HepG2 (cell line): ENCODE results near the gene IQGAP2. TPM values are rescaled to one million over a fixed set of nuclear protein-coding genes. Genes with fewer than 3 reads are reported as not detected.

ENCODE experiments used
- HMG20A ChIP-seq: IDR thresholded peaks from 2 replicates; pipeline ENCODE4 v1.6.1; 2016; ENCODE audit warnings: borderline replicate concordance
- KLF16 ChIP-seq, 2 experiments: sonication (generic) in 1 of 2; formaldehyde crosslinking in 1 of 2; IDR thresholded peaks; 2 replicates each; pipeline versions ENCODE4 v1.6.1 to v1.8.0; 2016 to 2023; ENCODE audit warnings: missing genetic modification reagents in 2 of 2, missing compliant biosample characterization in 1 of 2
- MAF1 ChIP-seq: sonication (generic); formaldehyde crosslinking; IDR thresholded peaks from 2 replicates; pipeline ENCODE4 v1.5.0; 2020; ENCODE audit warnings: missing genetic modification reagents, borderline replicate concordance
- NCOA5 ChIP-seq: sonication (generic); formaldehyde crosslinking; IDR thresholded peaks from 2 replicates; pipeline ENCODE4 v1.4.0; 2020; ENCODE audit warnings: missing genetic modification reagents
- NFIB ChIP-seq: sonication (generic); formaldehyde crosslinking; IDR thresholded peaks from 2 replicates; pipeline ENCODE4 v1.9.0; 2021; ENCODE audit warnings: missing genetic modification reagents, mild to moderate bottlenecking, borderline replicate concordance
- NR2F2 ChIP-seq: IDR thresholded peaks from 2 replicates; pipeline ENCODE4 v1.6.1; 2012; ENCODE audit warnings: low read depth, inconsistent platforms, borderline replicate concordance
- RCOR2 ChIP-seq: IDR thresholded peaks from 2 replicates; pipeline ENCODE4 v1.6.1; 2016; ENCODE audit warnings: missing biosample characterization, missing genetic modification reagents
- RFXANK ChIP-seq: IDR thresholded peaks from 2 replicates; pipeline ENCODE4 v1.6.1; 2016
- SIN3B ChIP-seq: fragments of 150-350 bp; IDR thresholded peaks from 2 replicates; pipeline ENCODE4 v1.6.1; 2014; ENCODE audit warnings: low read length
- SP1 ChIP-seq, 2 experiments: fragments of 450-650 bp in 1 of 2; sonication (generic) in 1 of 2; formaldehyde crosslinking in 1 of 2; IDR thresholded peaks; 2 replicates each; pipeline versions ENCODE4 v1.4.0 to v1.6.1; 2016 to 2020; ENCODE audit warnings: missing genetic modification reagents in 1 of 2
- TAF15 ChIP-seq: fragments of 200-400 bp; formaldehyde crosslinking; IDR thresholded peaks from one replicate; pipeline ENCODE4 v1.6.1; 2018; ENCODE audit warnings: mild to moderate bottlenecking, low read depth, low read length; ENCODE audit not compliant: poor library complexity, severe bottlenecking
- TBX2 ChIP-seq: sonication (generic); formaldehyde crosslinking; IDR thresholded peaks from 2 replicates; pipeline ENCODE4 v1.5.0; 2020; ENCODE audit warnings: missing genetic modification reagents, mild to moderate bottlenecking, borderline replicate concordance
- TBX3 ChIP-seq: fragments of 450-650 bp; IDR thresholded peaks from 2 replicates; pipeline ENCODE4 v1.6.1; 2017; ENCODE audit warnings: antibody characterized with exemption, mild to moderate bottlenecking, inconsistent platforms, borderline replicate concordance
- ZBTB7B ChIP-seq: sonication (generic); formaldehyde crosslinking; IDR thresholded peaks from 2 replicates; pipeline ENCODE4 v1.4.0; 2020; ENCODE audit warnings: missing genetic modification reagents
- ZNF33B ChIP-seq: sonication (generic); formaldehyde crosslinking; IDR thresholded peaks from 2 replicates; pipeline ENCODE4 v1.5.1; 2020; ENCODE audit warnings: mild to moderate bottlenecking, missing genetic modification reagents
- ZNF569 ChIP-seq: sonication (generic); formaldehyde crosslinking; IDR thresholded peaks from 2 replicates; pipeline ENCODE4 v1.5.0; 2020; ENCODE audit warnings: mild to moderate bottlenecking, missing genetic modification reagents, moderate library complexity, borderline replicate concordance
- ZNF749 ChIP-seq: sonication (generic); formaldehyde crosslinking; IDR thresholded peaks from 2 replicates; pipeline ENCODE4 v1.8.0; 2022; ENCODE audit warnings: mild to moderate bottlenecking, missing genetic modification reagents, moderate library complexity, borderline replicate concordance
- ZNF878 ChIP-seq: sonication (generic); formaldehyde crosslinking; IDR thresholded peaks from 2 replicates; pipeline ENCODE4 v1.8.1; 2023; ENCODE audit warnings: mild to moderate bottlenecking, missing genetic modification reagents, moderate library complexity
- polyA plus RNA-seq, 8 experiments: library from polyadenylated mRNA; depleted of rRNA in 3 of 8; stranded (reverse) in 7 of 8; unstranded in 1 of 8; fragments of >200 nt; fragmentation: Illumina TruSeq in 4 of 8; extraction: Trizol in 4 of 8; gene quantifications; 2 replicates each; pipeline versions ENCODE4 v1.2.1 to v1.2.3, GENCODE V29; 2011 to 2016; ENCODE audit warnings: low read depth in 4 of 8, missing spikeins in 1 of 8, mixed read lengths in 1 of 8; ENCODE audit not compliant: insufficient read depth in 1 of 8
- total RNA-seq, 5 experiments: library from RNA; depleted of rRNA; stranded (reverse); fragments of >200 nt; fragmentation: Illumina TruSeq; extraction: Trizol; gene quantifications; 2 replicates each; pipeline ENCODE4 v1.2.3, GENCODE V29; 2016; ENCODE audit warnings: low read depth in 1 of 5
- TF ChIP-seq, protein P1 (sequence below): sonication (generic); formaldehyde crosslinking; IDR thresholded peaks from 2 replicates; pipeline ENCODE4 v1.9.0; 2022; ENCODE audit warnings: low read depth, missing genetic modification reagents
- TF ChIP-seq, protein P2 (sequence below): sonication (generic); formaldehyde crosslinking; IDR thresholded peaks from 2 replicates; pipeline ENCODE4 v1.5.1; 2020; ENCODE audit warnings: missing genetic modification reagents, mild to moderate bottlenecking, borderline replicate concordance
- TF ChIP-seq, protein P3 (sequence below): sonication (generic); formaldehyde crosslinking; IDR thresholded peaks from 2 replicates; pipeline ENCODE4 v1.9.0; 2021; ENCODE audit warnings: missing genetic modification reagents, borderline replicate concordance
- TF ChIP-seq, protein P4 (sequence below): sonication (generic); formaldehyde crosslinking; IDR thresholded peaks from 2 replicates; pipeline ENCODE4 v1.8.1; 2023; ENCODE audit warnings: missing genetic modification reagents, mild to moderate bottlenecking, borderline replicate concordance

The IQGAP2 gene
- total and polyA plus RNA-seq, 2 of the 13 experiments (the other 11 are each of a cell fraction or from before 2014, with no cell fraction given) = 35.2 to 83.3 TPM

DNA sequence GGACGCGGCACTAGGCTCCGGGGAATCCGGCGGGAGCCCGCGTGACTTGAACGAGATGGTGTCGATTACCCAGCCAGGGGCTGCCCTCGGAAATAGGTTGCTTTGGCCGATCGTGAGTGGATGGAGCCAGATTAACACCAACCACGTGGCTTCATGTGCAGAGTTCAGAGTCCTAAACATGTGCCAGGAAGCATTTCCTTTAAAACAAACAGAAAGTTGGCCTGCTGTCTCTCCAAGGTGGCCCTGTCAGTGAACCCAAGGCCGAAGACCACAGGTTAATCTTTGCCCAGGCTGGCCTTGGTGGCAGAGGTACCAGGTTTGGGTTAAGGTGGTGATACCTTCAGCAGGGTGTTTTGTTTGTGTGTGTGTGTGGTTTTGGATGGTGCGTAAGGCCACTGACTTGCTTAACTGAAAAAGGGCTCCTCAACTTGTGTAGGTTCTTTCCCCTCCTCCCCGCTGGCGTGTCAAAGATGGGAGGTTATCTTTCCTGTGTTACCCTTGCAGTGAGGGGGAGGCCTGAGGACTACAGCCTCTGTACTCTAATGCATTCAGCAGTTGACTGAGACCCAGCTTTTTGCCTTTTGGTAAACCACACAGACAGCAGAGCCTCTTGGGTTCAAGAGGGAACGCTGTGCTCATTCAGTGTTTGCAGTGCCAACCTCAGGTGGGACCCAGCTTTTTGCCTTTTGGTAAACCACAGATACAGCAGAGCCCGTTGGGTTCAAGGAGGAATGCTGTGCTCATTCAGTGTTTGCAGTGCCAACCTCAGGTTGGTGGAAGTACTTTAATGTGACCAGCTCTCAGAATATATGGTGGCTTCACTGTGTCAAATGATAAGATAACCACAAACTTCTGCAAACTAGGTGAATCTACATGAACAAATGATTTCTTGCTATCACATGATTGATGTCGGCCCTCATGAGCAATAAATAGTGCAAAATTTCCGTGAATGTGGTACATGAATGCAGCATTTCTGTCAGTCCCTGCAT, 1.4 kb downstream of the IQGAP2 start (continued):
- TF ChIP-seq ZNF569 (CRISPR knock-in tag) = no peak
- TF ChIP-seq ZNF33B = no peak; the same call in 1 of the 2 replicates
- TF ChIP-seq, protein P1, sequence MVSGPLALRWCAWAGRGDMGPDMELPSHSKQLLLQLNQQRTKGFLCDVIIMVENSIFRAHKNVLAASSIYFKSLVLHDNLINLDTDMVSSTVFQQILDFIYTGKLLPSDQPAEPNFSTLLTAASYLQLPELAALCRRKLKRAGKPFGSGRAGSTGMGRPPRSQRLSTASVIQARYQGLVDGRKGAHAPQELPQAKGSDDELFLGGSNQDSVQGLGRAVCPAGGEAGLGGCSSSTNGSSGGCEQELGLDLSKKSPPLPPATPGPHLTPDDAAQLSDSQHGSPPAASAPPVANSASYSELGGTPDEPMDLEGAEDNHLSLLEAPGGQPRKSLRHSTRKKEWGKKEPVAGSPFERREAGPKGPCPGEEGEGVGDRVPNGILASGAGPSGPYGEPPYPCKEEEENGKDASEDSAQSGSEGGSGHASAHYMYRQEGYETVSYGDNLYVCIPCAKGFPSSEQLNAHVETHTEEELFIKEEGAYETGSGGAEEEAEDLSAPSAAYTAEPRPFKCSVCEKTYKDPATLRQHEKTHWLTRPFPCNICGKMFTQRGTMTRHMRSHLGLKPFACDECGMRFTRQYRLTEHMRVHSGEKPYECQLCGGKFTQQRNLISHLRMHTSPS (CRISPR knock-in tag) = peak; percentile 99
- no peak for TF ChIP-seq SIN3B
- TF ChIP-seq, protein P2, sequence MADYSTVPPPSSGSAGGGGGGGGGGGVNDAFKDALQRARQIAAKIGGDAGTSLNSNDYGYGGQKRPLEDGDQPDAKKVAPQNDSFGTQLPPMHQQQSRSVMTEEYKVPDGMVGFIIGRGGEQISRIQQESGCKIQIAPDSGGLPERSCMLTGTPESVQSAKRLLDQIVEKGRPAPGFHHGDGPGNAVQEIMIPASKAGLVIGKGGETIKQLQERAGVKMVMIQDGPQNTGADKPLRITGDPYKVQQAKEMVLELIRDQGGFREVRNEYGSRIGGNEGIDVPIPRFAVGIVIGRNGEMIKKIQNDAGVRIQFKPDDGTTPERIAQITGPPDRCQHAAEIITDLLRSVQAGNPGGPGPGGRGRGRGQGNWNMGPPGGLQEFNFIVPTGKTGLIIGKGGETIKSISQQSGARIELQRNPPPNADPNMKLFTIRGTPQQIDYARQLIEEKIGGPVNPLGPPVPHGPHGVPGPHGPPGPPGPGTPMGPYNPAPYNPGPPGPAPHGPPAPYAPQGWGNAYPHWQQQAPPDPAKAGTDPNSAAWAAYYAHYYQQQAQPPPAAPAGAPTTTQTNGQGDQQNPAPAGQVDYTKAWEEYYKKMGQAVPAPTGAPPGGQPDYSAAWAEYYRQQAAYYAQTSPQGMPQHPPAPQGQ (CRISPR knock-in tag) = no peak
- TF ChIP-seq SP1 (IDR thresholded peaks at IDR 0.05) = no peak
- TF ChIP-seq SP1 (CRISPR knock-in tag; IDR thresholded peaks at IDR 0.05) = no peak
- TF ChIP-seq ZBTB7B = peak; percentile 86; the same call in 1 of the 2 replicates
- TF ChIP-seq RFXANK (CRISPR knock-in tag) = no peak
- TF ChIP-seq, protein P3, sequence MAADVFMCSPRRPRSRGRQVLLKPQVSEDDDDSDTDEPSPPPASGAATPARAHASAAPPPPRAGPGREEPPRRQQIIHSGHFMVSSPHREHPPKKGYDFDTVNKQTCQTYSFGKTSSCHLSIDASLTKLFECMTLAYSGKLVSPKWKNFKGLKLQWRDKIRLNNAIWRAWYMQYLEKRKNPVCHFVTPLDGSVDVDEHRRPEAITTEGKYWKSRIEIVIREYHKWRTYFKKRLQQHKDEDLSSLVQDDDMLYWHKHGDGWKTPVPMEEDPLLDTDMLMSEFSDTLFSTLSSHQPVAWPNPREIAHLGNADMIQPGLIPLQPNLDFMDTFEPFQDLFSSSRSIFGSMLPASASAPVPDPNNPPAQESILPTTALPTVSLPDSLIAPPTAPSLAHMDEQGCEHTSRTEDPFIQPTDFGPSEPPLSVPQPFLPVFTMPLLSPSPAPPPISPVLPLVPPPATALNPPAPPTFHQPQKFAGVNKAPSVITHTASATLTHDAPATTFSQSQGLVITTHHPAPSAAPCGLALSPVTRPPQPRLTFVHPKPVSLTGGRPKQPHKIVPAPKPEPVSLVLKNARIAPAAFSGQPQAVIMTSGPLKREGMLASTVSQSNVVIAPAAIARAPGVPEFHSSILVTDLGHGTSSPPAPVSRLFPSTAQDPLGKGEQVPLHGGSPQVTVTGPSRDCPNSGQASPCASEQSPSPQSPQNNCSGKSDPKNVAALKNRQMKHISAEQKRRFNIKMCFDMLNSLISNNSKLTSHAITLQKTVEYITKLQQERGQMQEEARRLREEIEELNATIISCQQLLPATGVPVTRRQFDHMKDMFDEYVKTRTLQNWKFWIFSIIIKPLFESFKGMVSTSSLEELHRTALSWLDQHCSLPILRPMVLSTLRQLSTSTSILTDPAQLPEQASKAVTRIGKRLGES = no peak
- TF ChIP-seq ZNF878 (CRISPR knock-in tag) = peak; percentile 90
- TF ChIP-seq MAF1 = no peak
- TF ChIP-seq NFIB (CRISPR knock-in tag) = 0 out of 2 replicates have a peak, but pooled peaks have one; percentile 38
- TF ChIP-seq TBX2 (CRISPR knock-in tag) = peak; percentile 93
- TF ChIP-seq, protein P4, sequence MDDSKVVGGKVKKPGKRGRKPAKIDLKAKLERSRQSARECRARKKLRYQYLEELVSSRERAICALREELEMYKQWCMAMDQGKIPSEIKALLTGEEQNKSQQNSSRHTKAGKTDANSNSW (CRISPR knock-in tag) = no peak
- peak; percentile 71; the same call in 1 of the 2 replicates for TF ChIP-seq TBX3
- peak in 1 of 2 experiments; percentile 85; a peak in 2 of 4 replicates for TF ChIP-seq KLF16 (CRISPR knock-in tag; IDR thresholded peaks at IDR 0.05)
- no peak for TF ChIP-seq NCOA5
- 0 out of 2 replicates have a peak, but pooled peaks have one; percentile 60 for TF ChIP-seq ZNF749 (CRISPR knock-in tag)
- TF ChIP-seq RCOR2 (CRISPR knock-in tag) = peak; percentile 78; the same call in 1 of the 2 replicates
- peak; percentile 90 for TF ChIP-seq HMG20A (CRISPR knock-in tag)
- no peak for TF ChIP-seq TAF15
- TF ChIP-seq NR2F2 = peak; percentile 75; the same call in 1 of the 2 replicates
